Activated CD8-positive, alpha-beta T cell treated with anti-CD3 and anti-CD28 coated beads for 36 hours (primary cell): ENCODE measurements around the gene PACSIN3. TPM values are rescaled to one million over a fixed set of nuclear protein-coding genes. Genes with fewer than 3 reads are reported as not detected.
"Not testable (repeated sequence)": the region's sequence is repeated elsewhere in the genome, so short reads cannot be mapped to it uniquely, and the experiment has no call there.

Source experiments
- ATAC-seq: fragments of 200-7000 bp; cut with Tn5 transposase; one replicate; pipeline ENCODE4 v1.10.0; 2021; ENCODE audit warnings: mild to moderate bottlenecking, moderate library complexity
- CTCF ChIA-PET: fragments of 350-600 bp; sonication (Branson Sonifier 250); formaldehyde crosslinking; loops from one replicate; lab custom pipeline; 2021; ENCODE audit warnings: antibody characterized with exemption; lab: Charles Lee
- POLR2A ChIA-PET: fragments of 350-600 bp; sonication (Branson Sonifier 250); formaldehyde crosslinking; loops from one replicate; lab custom pipeline; 2021; ENCODE audit warnings: antibody characterized with exemption; lab: Charles Lee
- DNase-seq: peaks from one replicate; pipeline ENCODE4 v3.0.0-alpha.2; 2020
- H3K27ac Mint-ChIP-seq: one replicate; pipeline ENCODE4 v1.8.0; 2021; ENCODE audit warnings: mild to moderate bottlenecking, mixed read lengths
- H3K27me3 Mint-ChIP-seq: one replicate; pipeline ENCODE4 v1.8.0; 2021; ENCODE audit warnings: mixed read lengths
- H3K36me3 Mint-ChIP-seq: one replicate; pipeline ENCODE4 v1.8.0; 2021; ENCODE audit warnings: low read depth, mixed read lengths
- H3K4me1 Mint-ChIP-seq: one replicate; pipeline ENCODE4 v1.8.0; 2021; ENCODE audit warnings: low read depth, mixed read lengths
- H3K4me3 Mint-ChIP-seq: one replicate; pipeline ENCODE4 v1.8.0; 2021; ENCODE audit warnings: mild to moderate bottlenecking, moderate library complexity, mixed read lengths
- H3K9me3 Mint-ChIP-seq: one replicate; pipeline ENCODE4 v1.8.0; 2021; ENCODE audit warnings: mixed read lengths
- CTCF ChIP-seq: fragments of 200-600 bp; IDR thresholded peaks from one replicate; pipeline ENCODE4 v1.8.0; 2022; ENCODE audit warnings: antibody characterized with exemption, mild to moderate bottlenecking
- intact Hi-C: fragments of 100-400 bp; cut with micrococcal nuclease; formaldehyde crosslinking; loops from one replicate; pipeline ENCODE4 v1.10.0; 2022
- total RNA-seq, 2 experiments: library from RNA; stranded (reverse); gene quantifications; one replicate each; pipeline ENCODE4 v1.2.3, GENCODE V29; 2021

Gene PACSIN3
- total RNA-seq, 2 experiments from 2014 or later: 4.7 to 8.0 TPM

GRCh38 chr11:47202576-47202975 lies 16.3 kb upstream of the PACSIN3 start:
- no peaks in the 10 kb centered on the region for H3K4me1 Mint-ChIP-seq
- ATAC-seq: no peak
- ChIA-PET POLR2A (interaction anchor here (0.8 to 4.4 kb wide), 3 partner anchors 12 to 40 kb away, joined by 3 to 19 read pairs (median 6); partner anchors contain the start of gene DDB2), CTCF (no interaction called here)
- intact Hi-C loops: no loop called here
- no peaks in the 10 kb centered on the region for H3K36me3 Mint-ChIP-seq
- no peak for TF ChIP-seq CTCF
- peaks cover 2% of the 10 kb centered on the region for H3K27me3 Mint-ChIP-seq
- no peak overlapping the region for H3K4me3 Mint-ChIP-seq
- H3K27ac Mint-ChIP-seq: no peak overlapping the region
- DNase-seq: no peak
- no peaks in the 10 kb centered on the region for H3K9me3 Mint-ChIP-seq

GRCh38 chr11:47201015-47201414 lies 14.8 kb upstream of the PACSIN3 start:
- intact Hi-C loops: no loop called here
- no peak for TF ChIP-seq CTCF
- H3K9me3 Mint-ChIP-seq: no peaks in the 10 kb centered on the region
- POLR2A ChIA-PET: interaction anchor here (4.4 kb wide), 1 partner anchor 14 kb away, joined by 19 read pairs; the partner anchor contains the start of gene DDB2
- CTCF ChIA-PET: no interaction called here
- H3K4me3 Mint-ChIP-seq: no peak overlapping the region
- no peak overlapping the region for H3K27ac Mint-ChIP-seq
- no peak for DNase-seq
- no peaks in the 10 kb centered on the region for H3K27me3 Mint-ChIP-seq
- H3K4me1 Mint-ChIP-seq: no peaks in the 10 kb centered on the region
- H3K36me3 Mint-ChIP-seq: no peaks in the 10 kb centered on the region
- no peak for ATAC-seq

- H3K4me3 Mint-ChIP-seq, DNase-seq, H3K4me1 Mint-ChIP-seq, H3K27ac Mint-ChIP-seq, POLR2A ChIA-PET, H3K9me3 Mint-ChIP-seq, H3K36me3 Mint-ChIP-seq, intact Hi-C loops, H3K27me3 Mint-ChIP-seq, ATAC-seq: not testable (repeated sequence)
- CTCF ChIA-PET: interaction anchor here (1.2 to 1.3 kb wide), 2 partner anchors 19 kb away, joined by 3 to 4 read pairs; no protein-coding TSS in a partner anchor
Measured at GRCh38 chr11:47198161-47198560, 11.9 kb upstream of the PACSIN3 start.

- intact Hi-C loops: no loop called here
- H3K36me3 Mint-ChIP-seq: no peaks in the 10 kb centered on the region
- no peaks in the 10 kb centered on the region for H3K9me3 Mint-ChIP-seq
- H3K4me3 Mint-ChIP-seq: no peak overlapping the region
- TF ChIP-seq CTCF: no peak
- DNase-seq: no peak
- no peak for ATAC-seq
- H3K4me1 Mint-ChIP-seq: peaks cover 6% of the 10 kb centered on the region
- H3K27ac Mint-ChIP-seq: no peak overlapping the region
- CTCF ChIA-PET: no interaction called here
- POLR2A ChIA-PET: no interaction called here
- H3K27me3 Mint-ChIP-seq: peaks cover 11% of the 10 kb centered on the region
Measured at GRCh38 chr11:47192111-47192510, 5.9 kb upstream of the PACSIN3 start.

- DNase-seq, H3K4me3 Mint-ChIP-seq, POLR2A ChIA-PET, H3K27ac Mint-ChIP-seq, CTCF ChIA-PET, H3K36me3 Mint-ChIP-seq, intact Hi-C loops, ATAC-seq, H3K9me3 Mint-ChIP-seq: not testable (repeated sequence)
- H3K4me1 Mint-ChIP-seq: peaks cover 13% of the 10 kb centered on the region
- H3K27me3 Mint-ChIP-seq: peaks cover 16% of the 10 kb centered on the region
Measured at GRCh38 chr11:47191137-47191536, 4.9 kb upstream of the PACSIN3 start.

GRCh38 chr11:47189100-47189834 lies 3.0 kb upstream of the PACSIN3 start:
- CTCF ChIA-PET: interaction anchor here (3.0 to 3.4 kb wide), 2 partner anchors 11 to 70 kb away, joined by 19 to 32 read pairs; partner anchors contain the start of gene ARFGAP2
- POLR2A ChIA-PET: no interaction called here
- Mint-ChIP-seq H3K9me3 (no peaks in the 10 kb centered on the region), H3K27ac (no peak overlapping the region), H3K27me3 (peaks cover 21% of the 10 kb centered on the region), H3K4me3 (no peak overlapping the region), H3K36me3 (no peaks in the 10 kb centered on the region), H3K4me1 (peaks cover 13% of the 10 kb centered on the region)
- no peak for DNase-seq
- no peak for ATAC-seq
- TF ChIP-seq CTCF: no peak
- intact Hi-C loops: no loop called here
